Stimulated activated CD4-positive, alpha-beta T cell treated with anti-CD3 and anti-CD28 coated beads, Interleukin-1b, Interleukin-23, amount 100 ng/mL, for 24 hours (primary cell): ENCODE data around the gene HLA-DQA1.
"Not testable (repeated sequence)": the region's sequence is repeated elsewhere in the genome, so short reads cannot be mapped to it uniquely, and the experiment has no call there.

Experiments
- DNase-seq, 4 experiments: peaks; one replicate each; pipeline ENCODE4 v3.0.0-alpha.2; 2020; ENCODE audit warnings: low read depth in 4 of 4, low spot score in 1 of 4

HLA-DQA1 gene

GRCh38 chr6:32637219-32637880 lies at the start of gene HLA-DQA1:
TSS of gene HLA-DQA1 (plus strand) at chr6:32637406. CDS start at chr6:32637459, 53 bp downstream.
- DNase-seq, result no peak

GRCh38 chr6:32588156-32588555 lies 49.0 kb upstream of the HLA-DQA1 start:
- DNase-seq, result no peak

GRCh38 chr6:32589596-32590449 lies 47.4 kb upstream of the HLA-DQA1 start, which contains the start of gene HLA-DRB1:
TSS of gene HLA-DRB1 (minus strand) at chr6:32589848. CDS start at chr6:32589742, 106 bp downstream.
- DNase-seq, result no peak

GRCh38 chr6:32590713-32591112 lies 46.5 kb upstream of the HLA-DQA1 start:
- not testable (repeated sequence) for DNase-seq

GRCh38 chr6:32597024-32597423 lies 40.2 kb upstream of the HLA-DQA1 start:
- DNase-seq, result no peak

- DNase-seq, result no peak
These were observed 34.8 kb upstream of the HLA-DQA1 start for GRCh38 chr6:32602383-32602782.

- no peak for DNase-seq
These were observed 34.0 kb upstream of the HLA-DQA1 start for GRCh38 chr6:32603222-32603621.

GRCh38 chr6:32603888-32604287 lies 33.3 kb upstream of the HLA-DQA1 start:
- no peak for DNase-seq

- no peak for DNase-seq
These were observed 32.8 kb upstream of the HLA-DQA1 start for GRCh38 chr6:32604434-32604877.

GRCh38 chr6:32607263-32607987 lies 29.8 kb upstream of the HLA-DQA1 start:
- no peak for DNase-seq

- no peak for DNase-seq
These were observed 29.3 kb upstream of the HLA-DQA1 start for GRCh38 chr6:32607988-32608298.

GRCh38 chr6:32608362-32608761 lies 28.8 kb upstream of the HLA-DQA1 start:
- no peak for DNase-seq

- DNase-seq, result no peak
These were observed 27.8 kb upstream of the HLA-DQA1 start for GRCh38 chr6:32609391-32609730.

- DNase-seq, result peak in 1 of 4 experiments; percentile 21
These were observed 27.2 kb upstream of the HLA-DQA1 start for GRCh38 chr6:32609731-32610640.

GRCh38 chr6:32610682-32611296 lies 26.4 kb upstream of the HLA-DQA1 start:
- no peak for DNase-seq

GRCh38 chr6:32613475-32613874 lies 23.7 kb upstream of the HLA-DQA1 start:
- DNase-seq, result no peak

GRCh38 chr6:32614366-32615081 lies 22.7 kb upstream of the HLA-DQA1 start:
- no peak for DNase-seq

- no peak for DNase-seq
These were observed 21.2 kb upstream of the HLA-DQA1 start for GRCh38 chr6:32615885-32616532.

- DNase-seq, result no peak
These were observed 19.5 kb upstream of the HLA-DQA1 start for GRCh38 chr6:32617751-32618150.
